Globus pallidus (tissue), 1 donor: ENCODE measurements around the gene UTS2R.
A peak's percentile ranks its signal among the peaks of the same experiment; 100 is the strongest.

ENCODE experiments used
- DNase-seq: peaks from one replicate; pipeline ENCODE4 v3.0.0-alpha.2; 2015; ENCODE audit warnings: low spot score

UTS2R gene

GRCh38 chr17:82389379-82389778, 17.8 kb downstream of the UTS2R start:
- no peak for DNase-seq

- DNase-seq = no peak
Observed at GRCh38 chr17:82390015-82390859, 18.7 kb downstream of the UTS2R start.

- DNase-seq = no peak
Observed at GRCh38 chr17:82390860-82391435, 19.4 kb downstream of the UTS2R start.

DNA sequence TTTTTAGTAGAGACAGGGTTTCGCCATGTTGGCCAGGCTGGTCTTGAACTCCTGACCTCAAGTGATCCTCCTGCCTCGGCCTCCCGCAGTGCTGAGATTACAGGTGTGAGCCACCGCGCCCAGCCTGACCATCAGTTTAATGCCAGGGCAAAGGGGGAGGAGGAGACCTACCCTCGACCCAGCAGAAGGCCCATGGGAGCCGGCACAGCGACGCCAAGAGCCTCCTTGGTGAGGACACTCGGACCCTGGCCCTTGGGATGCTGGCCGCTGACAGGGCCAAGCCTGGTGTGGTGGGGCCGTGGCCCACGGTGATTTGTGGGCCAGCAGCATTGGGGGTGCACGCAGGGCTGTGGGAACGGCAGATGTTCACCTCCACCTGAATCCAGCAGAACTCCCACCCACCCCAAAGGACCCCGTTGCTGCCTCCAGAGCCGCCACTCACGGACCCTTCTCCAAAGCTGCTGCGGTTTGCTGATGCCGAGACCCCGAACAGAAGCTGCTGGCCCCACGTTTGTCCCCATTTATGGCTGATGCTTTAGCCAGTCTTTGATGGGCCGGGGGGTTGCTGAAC, 20.0 kb downstream of the UTS2R start:
- DNase-seq = no peak

DNA sequence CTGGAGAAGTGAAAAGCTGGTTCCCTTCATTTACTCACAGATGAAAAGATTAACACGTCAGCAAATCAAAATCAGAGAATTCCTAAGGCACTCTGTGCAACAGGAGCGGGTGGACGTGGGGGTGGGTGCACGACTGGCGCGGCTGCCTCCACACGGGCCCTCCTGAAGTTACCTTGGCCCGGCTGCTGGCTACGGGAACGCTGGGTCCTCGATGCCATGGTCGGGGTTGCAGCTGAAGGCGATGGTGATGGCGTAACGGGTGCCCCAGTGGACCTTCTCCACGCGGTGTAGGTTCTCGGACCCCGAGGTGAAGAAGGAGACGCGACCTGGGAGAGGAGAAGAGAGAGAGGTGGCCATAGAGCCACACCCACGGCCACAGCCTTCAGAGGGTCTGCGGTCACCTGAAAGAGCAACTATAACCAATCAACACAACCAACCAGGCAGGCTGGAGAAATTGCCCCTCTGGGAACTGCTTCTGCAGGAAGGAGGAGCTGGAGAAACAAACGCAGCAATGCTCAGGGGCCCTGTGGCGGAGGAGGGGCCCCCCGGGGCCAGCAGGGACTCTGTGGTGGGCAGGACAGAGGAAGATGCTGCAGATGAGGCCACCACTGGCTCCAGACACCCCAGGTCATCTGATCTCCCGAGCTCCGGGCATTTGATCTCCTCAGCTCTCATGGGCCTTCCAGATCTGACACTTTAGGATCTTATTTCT, 20.8 kb downstream of the UTS2R start:
- no peak for DNase-seq

DNA sequence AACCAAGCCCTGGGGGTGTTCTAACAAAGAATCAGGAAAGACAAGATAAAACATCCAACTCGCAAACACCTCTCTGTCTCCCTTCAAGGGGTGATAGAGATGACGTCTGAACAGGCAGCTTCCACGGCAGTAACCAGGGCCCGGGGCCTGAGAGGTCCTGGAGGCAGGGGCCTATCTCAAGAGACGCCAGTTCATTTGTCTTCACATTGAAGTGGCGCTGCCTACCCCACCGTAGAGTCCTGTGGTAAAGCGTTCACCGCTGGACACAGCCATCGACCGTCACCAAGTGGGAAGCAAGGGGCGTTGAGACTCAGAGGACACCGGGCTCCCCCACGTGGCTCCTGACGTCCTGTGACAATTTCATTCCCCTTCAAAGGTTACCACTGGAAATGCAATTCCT, 21.4 kb downstream of the UTS2R start:
- no peak for DNase-seq

DNA sequence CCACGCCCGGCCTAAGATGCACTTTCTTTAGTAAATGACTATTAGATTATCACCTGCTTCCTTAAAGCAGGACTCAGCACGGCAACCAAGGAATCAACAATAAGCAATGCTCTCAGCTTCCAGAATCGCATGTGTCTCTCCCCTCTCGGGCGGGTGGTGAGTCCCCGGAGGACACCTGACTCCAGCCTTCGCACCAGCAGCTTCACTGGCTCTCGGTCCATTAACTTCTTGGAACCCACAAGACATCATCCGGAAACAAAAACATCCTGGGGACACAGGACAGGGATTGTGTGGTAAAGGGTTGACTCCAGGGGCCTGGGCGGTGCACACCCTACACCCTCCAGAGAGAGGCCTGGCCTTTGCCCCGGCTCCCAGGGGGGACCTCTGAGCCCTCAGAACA, 22.7 kb downstream of the UTS2R start:
- no peak for DNase-seq

DNA sequence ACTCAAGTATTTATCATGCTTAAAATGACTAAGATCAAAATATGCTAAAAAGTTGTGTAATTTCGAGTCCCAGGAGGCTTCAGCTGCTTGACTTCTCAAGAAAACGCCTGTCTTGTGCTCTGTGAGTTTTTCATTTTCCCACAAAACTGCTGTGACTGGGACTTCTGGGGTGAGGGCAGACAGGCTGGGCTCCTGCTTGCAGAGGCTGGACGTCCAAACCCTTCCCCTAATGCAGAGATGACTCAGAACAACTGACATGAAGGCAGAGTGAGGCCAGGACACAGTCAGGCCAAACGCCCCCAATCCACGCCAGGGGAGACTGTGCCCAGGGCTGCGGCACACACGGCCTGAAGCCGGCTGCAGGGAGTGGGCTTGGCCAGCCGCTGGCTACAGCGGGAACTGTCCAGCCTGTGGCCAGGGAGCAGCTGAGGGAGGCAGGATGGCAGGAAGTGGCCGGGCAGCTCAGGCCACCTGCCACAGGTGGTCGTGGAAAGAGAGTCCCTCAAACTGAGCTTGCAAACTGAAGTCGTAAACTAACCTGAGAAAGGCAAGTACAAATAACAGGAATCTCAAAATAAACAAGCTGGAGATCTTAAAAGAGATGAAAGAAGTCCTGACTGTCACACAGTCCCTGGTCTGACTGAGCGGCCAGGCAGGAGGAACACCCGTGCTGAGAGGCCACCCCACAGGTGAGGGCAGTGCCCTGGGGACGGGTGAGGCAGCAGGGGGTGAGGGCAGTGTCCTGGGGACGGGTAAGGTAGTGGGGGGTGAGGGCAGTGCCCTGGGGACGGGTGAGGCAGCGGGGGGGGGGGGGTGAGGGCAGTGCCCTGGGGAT, 25.3 kb downstream of the UTS2R start:
- DNase-seq = no peak

- no peak for DNase-seq
Observed at GRCh38 chr17:82397449-82398335, 26.1 kb downstream of the UTS2R start.

GRCh38 chr17:82399041-82399441, 27.5 kb downstream of the UTS2R start:
- no peak for DNase-seq

DNA sequence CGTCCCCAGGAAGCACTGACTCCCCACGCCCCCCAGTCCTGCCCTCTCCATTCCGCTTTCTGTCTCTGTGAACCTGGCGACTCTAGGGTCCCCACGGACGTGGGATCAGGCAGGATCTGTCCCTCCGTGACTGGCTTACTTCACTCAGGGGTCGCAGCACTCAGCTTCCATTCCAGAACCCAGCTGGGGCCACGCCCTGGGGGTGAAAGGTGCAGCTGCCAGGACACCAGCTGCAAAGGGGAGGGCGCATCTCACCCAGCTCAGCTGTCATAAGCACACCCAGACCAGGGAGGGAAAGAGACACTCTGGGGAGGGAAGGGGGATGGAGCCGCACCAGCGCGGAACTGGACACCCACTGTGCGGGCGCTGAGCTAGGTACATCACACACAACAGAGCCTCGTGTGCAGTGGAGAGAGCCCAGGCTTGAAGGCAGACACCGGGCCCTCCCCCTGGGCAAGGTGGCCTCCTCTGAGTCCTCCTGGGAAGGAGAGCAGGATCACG, 28.1 kb downstream of the UTS2R start:
- no peak for DNase-seq

DNA sequence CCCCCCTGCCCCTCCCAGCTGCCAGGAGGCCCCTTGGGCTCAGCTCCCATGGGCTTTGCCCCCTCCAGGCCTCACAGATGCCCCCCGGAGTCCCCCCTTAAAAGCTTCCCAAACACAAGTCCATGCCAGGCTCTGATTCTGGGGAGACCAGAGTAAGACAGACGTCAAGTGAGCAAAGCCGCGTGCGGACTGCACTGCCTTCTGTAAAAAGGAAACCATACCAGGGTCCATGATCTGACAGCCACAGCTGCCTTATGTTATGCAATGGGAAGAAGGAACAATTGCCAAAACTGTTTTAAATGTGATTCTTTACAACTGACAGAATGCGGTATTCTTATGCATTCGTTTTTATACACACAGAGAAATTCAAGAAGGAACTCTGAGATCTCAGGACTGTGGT, 28.6 kb downstream of the UTS2R start:
- DNase-seq = no peak

GRCh38 chr17:82400830-82401229, 29.3 kb downstream of the UTS2R start:
- DNase-seq = peak; percentile 26

- DNase-seq = no peak
Observed at GRCh38 chr17:82402865-82403264, 31.3 kb downstream of the UTS2R start.

GRCh38 chr17:82403662-82404660, 32.4 kb downstream of the UTS2R start:
- no peak for DNase-seq

- no peak for DNase-seq
Observed at GRCh38 chr17:82405051-82405450, 33.5 kb downstream of the UTS2R start.

DNA sequence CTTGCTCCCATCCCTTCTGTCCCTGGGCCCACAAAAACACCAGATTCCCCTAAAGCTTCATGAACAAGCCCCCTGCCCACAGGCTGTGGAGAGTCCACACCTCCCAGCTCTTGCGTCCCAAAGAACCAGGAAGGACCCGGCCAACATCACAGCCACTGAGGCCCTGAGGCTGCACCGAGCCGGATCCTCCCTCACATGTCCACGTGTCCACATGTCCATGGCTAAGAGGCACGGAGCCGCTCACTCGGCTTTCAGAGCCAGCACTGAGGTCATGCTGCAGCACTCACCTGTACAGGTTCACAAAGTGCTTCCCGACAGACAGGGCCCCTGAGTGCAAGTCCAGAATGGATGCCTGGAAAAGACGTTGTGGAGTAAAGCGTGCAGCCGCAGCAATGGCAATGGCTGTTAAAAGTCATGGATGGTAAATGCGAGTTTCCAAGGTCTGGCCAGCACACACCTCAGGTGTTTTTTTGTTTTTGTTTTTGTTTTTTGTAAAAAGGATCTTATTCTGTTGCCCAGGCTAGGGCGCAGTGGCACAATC, 34.6 kb downstream of the UTS2R start:
- no peak for DNase-seq

- DNase-seq = no peak
Observed at GRCh38 chr17:82407255-82407654, 35.7 kb downstream of the UTS2R start.

DNA sequence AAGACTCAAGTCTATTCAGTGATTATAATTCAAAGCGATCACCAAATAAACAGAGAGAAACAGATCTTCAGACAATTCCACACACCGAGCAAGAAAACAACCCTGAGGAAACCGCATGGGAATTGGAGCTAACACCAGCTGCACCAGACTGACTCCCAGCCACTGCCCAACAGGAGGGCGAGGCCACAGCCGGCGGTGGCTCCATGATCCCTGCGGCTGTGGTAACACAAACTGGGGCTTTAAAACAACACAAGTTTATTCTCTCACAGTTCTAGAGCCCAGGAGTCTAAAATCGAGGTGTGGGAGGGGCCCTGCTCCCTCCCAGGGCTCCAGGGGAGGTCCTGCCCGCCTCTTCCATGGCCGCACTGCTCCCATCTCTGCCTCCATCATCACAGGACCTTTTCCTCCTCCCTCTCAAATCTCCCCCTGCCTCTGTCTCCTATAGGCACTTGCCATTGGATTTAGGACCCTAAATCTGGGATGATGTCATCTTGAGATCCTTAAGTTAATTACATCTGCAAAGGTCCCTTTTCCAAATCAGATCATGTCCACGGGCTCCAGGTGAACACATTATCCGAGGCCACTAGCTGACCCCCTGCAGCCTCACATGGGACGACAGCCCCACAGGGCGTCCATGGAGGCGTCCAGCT, 36.8 kb downstream of the UTS2R start:
- DNase-seq = no peak
